ENCODE measurements around the gene POLR3F. TPM values are rescaled to one million over a fixed set of nuclear protein-coding genes. Genes with fewer than 3 reads are reported as not detected.

Gene POLR3F
- total and polyA plus RNA-seq, 9 of the 15 experiments (the other 6 are each of a cell fraction or from before 2014, with no cell fraction given): 7.0 to 15.0 (median 9.6) TPM

DNA sequence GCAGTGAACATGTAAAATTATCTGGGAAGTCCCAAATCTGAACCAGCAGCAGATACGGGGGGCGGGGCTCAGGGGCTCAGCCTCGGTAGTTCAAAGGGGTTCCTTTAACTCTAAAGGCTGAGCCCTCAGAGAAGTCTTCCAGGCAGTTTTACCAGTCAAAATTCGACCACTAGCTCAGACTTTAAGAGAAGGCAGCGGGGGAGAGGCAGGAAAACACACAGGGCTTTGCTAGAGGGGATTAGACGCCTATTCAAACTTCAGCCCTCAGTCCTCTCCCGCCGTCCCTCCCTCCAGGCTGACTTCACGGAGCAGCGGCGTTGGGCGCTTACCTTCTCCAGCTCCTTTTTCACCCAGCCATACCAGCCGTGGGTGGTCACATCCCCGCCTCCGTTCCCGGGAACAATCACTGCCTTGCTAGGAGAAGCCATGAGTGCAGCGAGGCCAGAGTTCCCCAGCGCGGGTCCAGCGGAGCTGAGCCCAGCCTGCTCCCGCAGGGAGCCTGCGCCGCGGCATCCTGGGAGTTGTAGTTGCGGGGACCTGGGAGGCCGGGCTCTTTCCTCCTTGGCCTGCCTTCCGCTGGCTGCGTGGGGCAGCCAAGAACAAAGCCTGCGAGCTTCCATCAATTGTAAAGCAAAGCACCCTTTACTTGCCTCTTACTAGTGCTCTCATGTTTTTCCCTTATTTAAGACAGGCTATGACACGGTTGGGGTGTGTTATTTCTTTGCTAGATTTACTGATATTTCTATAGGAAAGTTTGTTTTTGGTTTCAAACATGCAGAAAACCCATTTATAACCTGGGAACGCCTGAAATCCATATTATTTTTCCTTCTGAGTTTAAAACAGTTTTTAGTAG lies 29.8 kb downstream of the POLR3F start, which contains the start of gene RBBP9 (continued):
- TF ChIP-seq SMARCA4 (IDR thresholded peaks at IDR 0.05) (no peak), SRF (CRISPR knock-in tag; IDR thresholded peaks at IDR 0.05) (no peak), SMARCA5 (IDR thresholded peaks at IDR 0.05) (no peak), GABPA (tag; conservative IDR thresholded peaks at IDR 0.05; ENCODE audit: low read depth) (peak; percentile 63), NBN (IDR thresholded peaks at IDR 0.05; ENCODE audit: low read depth) (no peak), CXXC5 (CRISPR knock-in tag; IDR thresholded peaks at IDR 0.05) (peak; percentile 63), U2AF2 (optimal IDR thresholded peaks at IDR 0.05; ENCODE audit: low read depth, low read length) (no peak), PRPF4 (IDR thresholded peaks at IDR 0.05; ENCODE audit: insufficient read depth, low read depth, low read length, poor library complexity, severe bottlenecking) (no peak), NCOR1 (IDR thresholded peaks at IDR 0.05) (no peak), LARP7 (IDR thresholded peaks at IDR 0.05) (no peak), SAFB2 (IDR thresholded peaks at IDR 0.05; ENCODE audit: borderline replicate concordance, low read depth, low read length, severe bottlenecking) (no peak), ATF1 (CRISPR knock-in tag; IDR thresholded peaks at IDR 0.05) (no peak), ATF1 (tag; IDR thresholded peaks at IDR 0.05) (peak; percentile 27; the same call in 1 of the 2 replicates), ZNF431 (CRISPR knock-in tag; IDR thresholded peaks at IDR 0.05) (no peak), FOXK1 (CRISPR knock-in tag; IDR thresholded peaks at IDR 0.05; ENCODE audit: borderline replicate concordance) (no peak), ZNF444 (CRISPR knock-in tag; IDR thresholded peaks at IDR 0.05) (no peak), NFE2 (IDR thresholded peaks at IDR 0.05; ENCODE audit: low read depth) (no peak), ZNF274 (IDR thresholded peaks at IDR 0.05; ENCODE audit: borderline replicate concordance, low read depth, low read length) (no peak), MAFG (tag; conservative IDR thresholded peaks at IDR 0.05) (no peak), RBM22 (IDR thresholded peaks at IDR 0.05; ENCODE audit: low read depth, low read length, poor library complexity, severe bottlenecking) (no peak), SP2 (IDR thresholded peaks at IDR 0.05; ENCODE audit: extremely low read depth, low read depth, low read length, poor library complexity, severe bottlenecking) (no peak)
- TF ChIP-seq, protein P1, sequence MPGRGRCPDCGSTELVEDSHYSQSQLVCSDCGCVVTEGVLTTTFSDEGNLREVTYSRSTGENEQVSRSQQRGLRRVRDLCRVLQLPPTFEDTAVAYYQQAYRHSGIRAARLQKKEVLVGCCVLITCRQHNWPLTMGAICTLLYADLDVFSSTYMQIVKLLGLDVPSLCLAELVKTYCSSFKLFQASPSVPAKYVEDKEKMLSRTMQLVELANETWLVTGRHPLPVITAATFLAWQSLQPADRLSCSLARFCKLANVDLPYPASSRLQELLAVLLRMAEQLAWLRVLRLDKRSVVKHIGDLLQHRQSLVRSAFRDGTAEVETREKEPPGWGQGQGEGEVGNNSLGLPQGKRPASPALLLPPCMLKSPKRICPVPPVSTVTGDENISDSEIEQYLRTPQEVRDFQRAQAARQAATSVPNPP (IDR thresholded peaks at IDR 0.05; ENCODE audit: borderline replicate concordance, insufficient read depth, insufficient read length): no peak
- TF ChIP-seq, protein P2, sequence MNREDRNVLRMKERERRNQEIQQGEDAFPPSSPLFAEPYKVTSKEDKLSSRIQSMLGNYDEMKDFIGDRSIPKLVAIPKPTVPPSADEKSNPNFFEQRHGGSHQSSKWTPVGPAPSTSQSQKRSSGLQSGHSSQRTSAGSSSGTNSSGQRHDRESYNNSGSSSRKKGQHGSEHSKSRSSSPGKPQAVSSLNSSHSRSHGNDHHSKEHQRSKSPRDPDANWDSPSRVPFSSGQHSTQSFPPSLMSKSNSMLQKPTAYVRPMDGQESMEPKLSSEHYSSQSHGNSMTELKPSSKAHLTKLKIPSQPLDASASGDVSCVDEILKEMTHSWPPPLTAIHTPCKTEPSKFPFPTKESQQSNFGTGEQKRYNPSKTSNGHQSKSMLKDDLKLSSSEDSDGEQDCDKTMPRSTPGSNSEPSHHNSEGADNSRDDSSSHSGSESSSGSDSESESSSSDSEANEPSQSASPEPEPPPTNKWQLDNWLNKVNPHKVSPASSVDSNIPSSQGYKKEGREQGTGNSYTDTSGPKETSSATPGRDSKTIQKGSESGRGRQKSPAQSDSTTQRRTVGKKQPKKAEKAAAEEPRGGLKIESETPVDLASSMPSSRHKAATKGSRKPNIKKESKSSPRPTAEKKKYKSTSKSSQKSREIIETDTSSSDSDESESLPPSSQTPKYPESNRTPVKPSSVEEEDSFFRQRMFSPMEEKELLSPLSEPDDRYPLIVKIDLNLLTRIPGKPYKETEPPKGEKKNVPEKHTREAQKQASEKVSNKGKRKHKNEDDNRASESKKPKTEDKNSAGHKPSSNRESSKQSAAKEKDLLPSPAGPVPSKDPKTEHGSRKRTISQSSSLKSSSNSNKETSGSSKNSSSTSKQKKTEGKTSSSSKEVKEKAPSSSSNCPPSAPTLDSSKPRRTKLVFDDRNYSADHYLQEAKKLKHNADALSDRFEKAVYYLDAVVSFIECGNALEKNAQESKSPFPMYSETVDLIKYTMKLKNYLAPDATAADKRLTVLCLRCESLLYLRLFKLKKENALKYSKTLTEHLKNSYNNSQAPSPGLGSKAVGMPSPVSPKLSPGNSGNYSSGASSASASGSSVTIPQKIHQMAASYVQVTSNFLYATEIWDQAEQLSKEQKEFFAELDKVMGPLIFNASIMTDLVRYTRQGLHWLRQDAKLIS (CRISPR knock-in tag; IDR thresholded peaks at IDR 0.05): no peak
